Mesendoderm (in vitro differentiated cells): Measurements from ENCODE around the gene ESRRA.

Experiments used
- DNase-seq: peaks from one replicate; pipeline ENCODE4 v3.0.0; 2013
- H2AK5ac ChIP-seq: 2 replicates; pipeline ENCODE4 v1.6.1; 2013; ENCODE audit warnings: low read length, inconsistent platforms
- H2BK120ac ChIP-seq: 2 replicates; pipeline ENCODE4 v1.6.1; 2013; ENCODE audit warnings: low read depth, mild to moderate bottlenecking, low read length, moderate library complexity, mixed read lengths
- H2BK15ac ChIP-seq: replicated peaks from 2 replicates; pipeline ENCODE4 v1.6.1; 2013; ENCODE audit warnings: low read depth, mild to moderate bottlenecking, moderate library complexity
- H2BK5ac ChIP-seq: 2 replicates; pipeline ENCODE4 v1.6.1; 2013; ENCODE audit warnings: low read length, inconsistent platforms
- H3K18ac ChIP-seq: 2 replicates; pipeline ENCODE4 v1.6.1; 2013; ENCODE audit warnings: mild to moderate bottlenecking, low read length, mixed read lengths
- H3K23ac ChIP-seq: one replicate; pipeline ENCODE4 v1.6.1; 2013; ENCODE audit warnings: low read length
- H3K27ac ChIP-seq: 2 replicates; pipeline ENCODE4 v1.5.1; 2013; ENCODE audit warnings: low read depth, mild to moderate bottlenecking, inconsistent platforms, low read length, moderate library complexity
- H3K27me3 ChIP-seq: 2 replicates; pipeline ENCODE4 v1.6.1; 2013; ENCODE audit warnings: low read length, control low read depth, mild to moderate bottlenecking, inconsistent platforms; ENCODE audit not compliant: insufficient read depth, poor library complexity
- H3K36me3 ChIP-seq: 2 replicates; pipeline ENCODE4 v1.6.1; 2013; ENCODE audit warnings: low read length, inconsistent platforms; ENCODE audit not compliant: control insufficient read depth, insufficient read depth
- H3K4ac ChIP-seq: one replicate; pipeline ENCODE4 v1.6.1; 2013; ENCODE audit warnings: low read depth, mild to moderate bottlenecking, low read length, moderate library complexity
- H3K4me1 ChIP-seq: 2 replicates; pipeline ENCODE4 v1.6.1; 2013; ENCODE audit warnings: low read depth, low read length, inconsistent platforms; ENCODE audit not compliant: control insufficient read depth
- H3K4me2 ChIP-seq: 2 replicates; pipeline ENCODE4 v1.6.1; 2013; ENCODE audit warnings: low read length
- H3K4me3 ChIP-seq: 2 replicates; pipeline ENCODE4 v1.5.1; 2013; ENCODE audit warnings: mild to moderate bottlenecking, low read length
- H3K56ac ChIP-seq: one replicate; pipeline ENCODE4 v1.6.1; 2013; ENCODE audit warnings: low read length
- H3K79me1 ChIP-seq: 2 replicates; pipeline ENCODE4 v1.6.1; 2013; ENCODE audit warnings: low read length, inconsistent platforms
- H3K79me2 ChIP-seq: 2 replicates; pipeline ENCODE4 v1.6.1; 2013; ENCODE audit warnings: mild to moderate bottlenecking, low read length; ENCODE audit not compliant: control insufficient read depth, insufficient read depth
- H3K9ac ChIP-seq: 2 replicates; pipeline ENCODE4 v1.6.1; 2013; ENCODE audit warnings: low read length, inconsistent platforms
- H4K5ac ChIP-seq: one replicate; pipeline ENCODE4 v1.6.1; 2013; ENCODE audit warnings: low read length
- H4K8ac ChIP-seq: one replicate; pipeline ENCODE4 v1.6.1; 2013; ENCODE audit warnings: low read depth, mild to moderate bottlenecking, control low read depth, low read length, moderate library complexity
- WGBS: extraction: QIAGEN DNeasy Blood & Tissue Kit; methylation state at CpG from one replicate; pipeline ENCODE4 v1.1.7; 2013; ENCODE audit warnings: low lambda C conversion rate, missing lambda C conversion rate; ENCODE audit not compliant: insufficient coverage; ENCODE audit errors: extremely low coverage; 5-methylcytosine and 5-hydroxymethylcytosine counted together

The ESRRA gene

DNA sequence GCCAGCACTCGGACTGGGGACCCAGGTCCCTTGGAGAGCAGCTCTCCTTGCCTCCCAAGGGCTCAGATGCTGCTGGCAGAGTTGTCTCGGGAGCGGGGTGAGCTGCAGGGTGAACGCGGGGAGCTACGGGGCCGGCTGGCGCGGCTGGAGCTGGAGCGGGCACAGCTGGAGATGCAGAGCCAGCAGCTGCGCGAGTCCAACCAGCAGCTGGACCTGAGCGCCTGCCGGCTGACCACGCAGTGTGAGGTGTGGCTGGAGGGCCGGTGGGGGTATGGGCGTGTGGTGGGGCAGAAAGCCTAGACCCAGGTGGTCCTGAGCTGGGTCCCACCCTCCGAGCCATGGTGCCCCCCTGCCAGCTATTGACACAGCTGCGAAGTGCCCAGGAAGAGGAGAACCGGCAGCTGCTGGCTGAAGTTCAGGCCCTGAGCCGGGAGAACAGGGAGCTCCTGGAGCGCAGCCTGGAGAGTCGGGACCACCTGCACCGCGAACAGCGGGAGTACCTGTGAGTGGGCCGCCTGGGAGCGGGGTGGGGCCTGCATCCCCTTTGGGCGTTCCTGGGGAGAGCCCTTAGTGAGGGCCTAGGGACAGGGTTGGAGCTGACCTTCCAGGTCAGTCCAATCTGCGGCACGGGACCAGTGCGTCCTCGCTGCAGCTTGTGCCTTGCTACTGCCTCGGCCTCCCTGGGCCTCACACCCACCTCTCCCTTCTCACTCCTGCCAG lies 47.8 kb downstream of the ESRRA start:
- Histone ChIP-seq H3K4me2 (no peak overlapping the region), H3K4me1 (peaks cover 5% of the 10 kb centered on the region), H3K18ac (no peak overlapping the region), H3K36me3 (no peaks in the 10 kb centered on the region), H4K5ac (no peak overlapping the region), H3K4me3 (no peak overlapping the region), H2BK15ac (no peak overlapping the region), H3K27ac (no peak overlapping the region), H3K9ac (no peak overlapping the region), H3K79me1 (no peaks in the 10 kb centered on the region), H3K27me3 (no peaks in the 10 kb centered on the region), H2AK5ac (no peak overlapping the region), H3K23ac (no peak overlapping the region), H4K8ac (no peak overlapping the region), H3K4ac (no peak overlapping the region), H2BK5ac (no peak overlapping the region), H2BK120ac (no peak overlapping the region), H3K79me2 (no peaks in the 10 kb centered on the region), H3K56ac (no peak overlapping the region)
- DNase-seq: no peak
- WGBS: no CpG with 5 or more reads among the region's 34 CpGs

DNA sequence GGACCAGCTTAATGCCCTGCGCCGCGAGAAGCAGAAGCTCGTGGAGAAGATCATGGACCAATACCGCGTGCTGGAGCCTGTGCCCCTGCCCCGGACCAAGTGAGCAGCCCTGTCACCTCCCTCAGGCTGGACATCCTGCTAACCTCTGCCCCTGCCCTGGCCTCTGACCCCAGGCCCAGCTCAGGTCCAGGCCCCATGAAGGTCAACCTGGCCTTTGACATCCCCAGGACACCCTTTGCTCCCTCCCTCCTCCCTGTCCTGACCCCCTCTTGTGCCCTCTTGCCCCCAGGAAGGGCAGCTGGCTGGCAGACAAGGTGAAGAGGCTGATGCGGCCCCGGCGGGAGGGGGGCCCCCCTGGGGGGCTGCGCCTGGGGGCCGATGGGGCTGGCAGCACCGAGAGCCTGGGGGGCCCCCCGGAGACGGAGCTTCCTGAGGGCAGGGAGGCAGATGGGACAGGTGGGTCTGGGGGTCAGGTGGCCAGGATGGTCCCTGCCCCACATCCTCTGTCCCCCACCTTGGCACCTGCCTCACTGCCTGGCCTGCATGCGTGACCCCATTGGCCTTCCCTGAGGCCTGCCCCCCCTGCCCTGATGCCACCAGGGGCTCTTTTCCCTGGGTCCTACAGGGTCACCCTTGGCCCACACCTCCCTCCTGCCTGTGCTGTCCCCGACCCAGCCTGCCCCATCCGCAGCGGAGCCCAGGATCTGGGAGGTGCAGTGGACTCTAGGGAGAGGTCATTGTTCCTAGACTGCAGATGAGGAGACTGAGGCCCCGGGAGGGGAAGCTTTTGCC lies 48.6 kb downstream of the ESRRA start:
- DNase-seq: no peak
- no CpG with 5 or more reads among the region's 20 CpGs for WGBS
- Histone ChIP-seq H3K36me3 (no peaks in the 10 kb centered on the region), H2BK120ac (no peak overlapping the region), H3K27ac (no peak overlapping the region), H3K4me3 (no peak overlapping the region), H3K4me2 (no peak overlapping the region), H4K5ac (no peak overlapping the region), H3K56ac (no peak overlapping the region), H3K23ac (no peak overlapping the region), H3K4ac (no peak overlapping the region), H3K79me2 (no peaks in the 10 kb centered on the region), H4K8ac (no peak overlapping the region), H2AK5ac (no peak overlapping the region), H3K18ac (no peak overlapping the region), H3K4me1 (peaks cover 8% of the 10 kb centered on the region), H3K27me3 (no peaks in the 10 kb centered on the region), H3K9ac (no peak overlapping the region), H2BK5ac (no peak overlapping the region), H2BK15ac (no peak overlapping the region), H3K79me1 (no peaks in the 10 kb centered on the region)

- Histone ChIP-seq H3K79me1 (peaks cover 4% of the 10 kb centered on the region), H2BK120ac (no peak overlapping the region), H3K56ac (peak overlapping the region; percentile 82), H2AK5ac (peak overlapping the region; percentile 68), H3K27ac (no peak overlapping the region), H3K4ac (no peak overlapping the region), H3K23ac (no peak overlapping the region), H3K4me2 (no peak overlapping the region), H4K5ac (no peak overlapping the region), H3K18ac (peak overlapping the region; percentile 30), H3K9ac (peak overlapping the region; percentile 51), H3K4me3 (no peak overlapping the region), H3K79me2 (no peaks in the 10 kb centered on the region), H3K36me3 (no peaks in the 10 kb centered on the region), H4K8ac (no peak overlapping the region), H3K4me1 (peaks cover 10% of the 10 kb centered on the region), H2BK15ac (no peak overlapping the region), H3K27me3 (no peaks in the 10 kb centered on the region), H2BK5ac (peak overlapping the region; percentile 7)
- DNase-seq: peak; percentile 92
- no CpG with 5 or more reads among the region's 23 CpGs for WGBS
Measured at GRCh38 chr11:64355078-64355940, 50.0 kb downstream of the ESRRA start.

DNA sequence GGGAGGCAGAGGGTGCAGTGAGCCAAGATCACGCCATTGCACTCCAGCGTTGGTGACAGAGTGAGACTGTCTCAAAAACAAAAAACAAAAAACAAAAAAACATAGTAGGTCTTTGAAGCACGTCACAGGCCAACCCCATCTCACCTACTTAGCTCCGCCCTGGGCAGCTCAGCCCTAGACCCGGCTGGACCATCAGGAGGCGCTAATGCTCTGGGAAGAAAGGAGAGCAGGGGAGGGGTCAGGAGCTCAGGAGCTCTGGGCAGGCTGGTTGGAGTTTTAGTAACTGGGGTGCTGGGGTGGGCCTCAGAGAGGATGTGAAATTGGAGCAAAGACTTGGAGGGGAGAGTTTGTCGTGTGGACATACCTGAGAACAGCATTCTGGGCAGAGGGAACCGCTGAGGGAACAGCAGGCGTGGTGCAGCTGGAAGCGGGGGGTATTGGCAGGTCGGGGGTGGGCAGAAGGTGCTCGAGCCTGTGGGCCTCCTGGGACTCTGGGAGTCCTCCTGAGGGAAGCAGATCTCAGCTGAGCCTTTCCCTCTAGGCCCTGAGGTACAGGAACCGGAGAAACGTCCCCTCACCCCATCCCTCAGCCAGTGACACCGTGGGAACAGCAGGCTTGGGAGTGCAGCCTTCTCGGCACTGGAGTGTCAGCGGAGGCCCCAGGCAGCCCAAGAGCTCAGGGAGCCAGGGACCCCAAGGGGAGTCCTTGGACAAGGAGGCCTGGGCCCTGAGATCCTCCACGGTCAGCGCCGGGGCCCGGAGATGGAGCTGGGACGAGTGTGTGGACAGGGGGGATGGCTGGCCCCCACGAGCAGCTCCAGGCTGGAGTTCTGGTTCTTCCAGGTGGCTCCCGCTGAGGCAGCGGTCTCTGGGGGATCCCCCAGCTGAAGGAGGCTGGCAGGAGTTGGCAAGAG lies 51.4 kb downstream of the ESRRA start:
- Histone ChIP-seq H3K79me2 (no peaks in the 10 kb centered on the region), H3K4ac (no peak overlapping the region), H3K4me1 (peaks cover 10% of the 10 kb centered on the region), H2BK5ac (no peak overlapping the region), H4K8ac (no peak overlapping the region), H3K4me3 (no peak overlapping the region), H3K18ac (no peak overlapping the region), H2AK5ac (no peak overlapping the region), H3K27ac (no peak overlapping the region), H2BK120ac (no peak overlapping the region), H3K56ac (peak overlapping the region; percentile 58), H3K9ac (peak overlapping the region; percentile 23), H4K5ac (no peak overlapping the region), H3K36me3 (no peaks in the 10 kb centered on the region), H3K27me3 (no peaks in the 10 kb centered on the region), H2BK15ac (no peak overlapping the region), H3K4me2 (no peak overlapping the region), H3K79me1 (peaks cover 4% of the 10 kb centered on the region), H3K23ac (no peak overlapping the region)
- WGBS: no CpG with 5 or more reads among the region's 25 CpGs
- DNase-seq: peak; percentile 94

- H2BK5ac ChIP-seq: no peak overlapping the region
- no peak overlapping the region for H3K23ac ChIP-seq
- no peak overlapping the region for H4K5ac ChIP-seq
- no peaks in the 10 kb centered on the region for H3K79me2 ChIP-seq
- no peak overlapping the region for H3K9ac ChIP-seq
- peak overlapping the region; percentile 85 for H3K56ac ChIP-seq
- no peak overlapping the region for H4K8ac ChIP-seq
- no peak overlapping the region for H3K4ac ChIP-seq
- no peak overlapping the region for H3K4me2 ChIP-seq
- no peaks in the 10 kb centered on the region for H3K36me3 ChIP-seq
- peaks cover 10% of the 10 kb centered on the region for H3K4me1 ChIP-seq
- H3K4me3 ChIP-seq: no peak overlapping the region
- H3K79me1 ChIP-seq: peaks cover 4% of the 10 kb centered on the region
- no peak overlapping the region for H3K27ac ChIP-seq
- H3K27me3 ChIP-seq: no peaks in the 10 kb centered on the region
- no peak overlapping the region for H2BK15ac ChIP-seq
- no peak overlapping the region for H3K18ac ChIP-seq
- WGBS: no CpG with 5 or more reads among the region's 6 CpGs
- no peak for DNase-seq
- H2AK5ac ChIP-seq: no peak overlapping the region
- no peak overlapping the region for H2BK120ac ChIP-seq
Measured at GRCh38 chr11:64357446-64357845, 52.1 kb downstream of the ESRRA start.
